IMR-90 (cell line): ENCODE results near the gene DHCR24. TPM values are rescaled to one million over a fixed set of nuclear protein-coding genes. Genes with fewer than 3 reads are reported as not detected.
A peak's percentile ranks its signal among the peaks of the same experiment; 100 is the strongest.
"Not testable (repeated sequence)": the region's sequence is repeated elsewhere in the genome, so short reads cannot be mapped to it uniquely, and the experiment has no call there.

Experiments
- ATAC-seq: fragments of 200-7000 bp; cut with Tn5 transposase; 2 replicates; pipeline ENCODE4 v1.9.1; 2020; ENCODE audit warnings: low read depth, mild to moderate bottlenecking, moderate library complexity
- BruUV-seq: library from RNA; stranded (reverse); fragments of 400-500 nt; replicated peaks from 2 replicates; lab custom pipeline; 2021; lab: Mats Ljungman, UMichigan
- CTCF ChIA-PET: fragments of 300-600 bp; formaldehyde crosslinking; extraction: SDS; loops from one replicate; lab custom pipeline; 2021; ENCODE audit warnings: antibody characterized with exemption; lab: Yijun Ruan, JAX
- POLR2A ChIA-PET: fragments of 300-600 bp; sonication (Branson Sonifier 250); formaldehyde crosslinking; loops from one replicate; lab custom pipeline; 2022; ENCODE audit warnings: antibody characterized with exemption; ENCODE audit not compliant: unreplicated experiment; lab: Charles Lee
- DNase-seq: peaks from one replicate; pipeline ENCODE4 v3.0.0; 2013
- H2AFZ ChIP-seq: replicated peaks from 2 replicates; pipeline ENCODE3; 2013; ENCODE audit warnings: low read length, mild to moderate bottlenecking; ENCODE audit not compliant: poor library complexity
- H2AK5ac ChIP-seq: 2 replicates; pipeline ENCODE4 v1.6.1; 2013; ENCODE audit warnings: low read depth, low read length, inconsistent platforms
- H2AK9ac ChIP-seq: replicated peaks from 2 replicates; pipeline ENCODE3; 2013; ENCODE audit warnings: mild to moderate bottlenecking, low read depth, low read length, moderate library complexity; ENCODE audit not compliant: poor library complexity
- H2BK120ac ChIP-seq: 2 replicates; pipeline ENCODE4 v1.6.1; 2013; ENCODE audit warnings: low read depth, low read length, inconsistent platforms
- H2BK15ac ChIP-seq: 3 replicates; pipeline ENCODE4 v1.6.1; 2013; ENCODE audit warnings: low read depth, low read length, inconsistent platforms
- H2BK20ac ChIP-seq: 2 replicates; pipeline ENCODE4 v1.6.1; 2013; ENCODE audit warnings: low read depth, mild to moderate bottlenecking, inconsistent platforms, low read length, moderate library complexity
- H2BK5ac ChIP-seq: 2 replicates; pipeline ENCODE4 v1.6.1; 2013; ENCODE audit warnings: mild to moderate bottlenecking, low read depth, low read length, inconsistent platforms; ENCODE audit not compliant: poor library complexity, severe bottlenecking
- H3K14ac ChIP-seq: replicated peaks from 2 replicates; pipeline ENCODE4 v1.6.1; 2013; ENCODE audit warnings: low read depth, low read length, inconsistent platforms
- H3K18ac ChIP-seq: 2 replicates; pipeline ENCODE4 v1.6.1; 2013; ENCODE audit warnings: low read depth, low read length, control low read depth
- H3K23ac ChIP-seq: 2 replicates; pipeline ENCODE4 v1.6.1; 2013; ENCODE audit warnings: low read depth, low read length, inconsistent platforms
- H3K27ac ChIP-seq: 2 replicates; pipeline ENCODE4 v1.5.1; 2013; ENCODE audit warnings: mild to moderate bottlenecking, control low read depth, low read length; ENCODE audit not compliant: insufficient read depth
- H3K27me3 ChIP-seq: 2 replicates; pipeline ENCODE4 v1.6.1; 2013; ENCODE audit warnings: low read length; ENCODE audit not compliant: control insufficient read depth, insufficient read depth
- H3K36me3 ChIP-seq: 2 replicates; pipeline ENCODE4 v1.6.1; 2013; ENCODE audit warnings: low read length, mixed read lengths; ENCODE audit not compliant: control insufficient read depth, insufficient read depth
- H3K4ac ChIP-seq: 2 replicates; pipeline ENCODE4 v1.6.1; 2013; ENCODE audit warnings: low read depth, low read length, inconsistent platforms
- H3K4me1 ChIP-seq: 2 replicates; pipeline ENCODE4 v1.6.1; 2013; ENCODE audit warnings: low read length, mixed read lengths; ENCODE audit not compliant: control insufficient read depth, insufficient read depth
- H3K4me2 ChIP-seq: 2 replicates; pipeline ENCODE4 v1.6.1; 2013; ENCODE audit warnings: low read depth, mild to moderate bottlenecking, control low read depth, low read length, moderate library complexity
- H3K4me3 ChIP-seq: 2 replicates; pipeline ENCODE4 v1.5.1; 2013; ENCODE audit warnings: low read depth, mild to moderate bottlenecking, control low read depth, low read length, moderate library complexity; ENCODE audit not compliant: insufficient read depth
- H3K56ac ChIP-seq: 2 replicates; pipeline ENCODE4 v1.6.1; 2013; ENCODE audit warnings: low read length, inconsistent platforms; ENCODE audit not compliant: insufficient read depth; ENCODE audit errors: extremely low read depth
- H3K79me1 ChIP-seq, 2 experiments: 2 replicates each; pipeline ENCODE4 v1.6.1; 2013; ENCODE audit warnings: low read length in 2 of 2, inconsistent platforms in 1 of 2, low read depth in 1 of 2
- H3K9ac ChIP-seq: 2 replicates; pipeline ENCODE4 v1.6.1; 2013; ENCODE audit warnings: low read depth, low read length, control low read depth
- H3K9me1 ChIP-seq: 2 replicates; pipeline ENCODE4 v1.6.1; 2013; ENCODE audit warnings: low read length, inconsistent platforms; ENCODE audit not compliant: insufficient read depth
- H3K9me3 ChIP-seq: 2 replicates; pipeline ENCODE4 v1.6.1; 2013; ENCODE audit warnings: low read length; ENCODE audit not compliant: control insufficient read depth, insufficient read depth
- H4K20me1 ChIP-seq: 2 replicates; pipeline ENCODE4 v1.6.1; 2013; ENCODE audit warnings: low read length, inconsistent platforms; ENCODE audit not compliant: insufficient read depth
- H4K5ac ChIP-seq: 2 replicates; pipeline ENCODE4 v1.6.1; 2013; ENCODE audit warnings: mild to moderate bottlenecking, low read depth, low read length, control low read depth
- H4K8ac ChIP-seq, 2 experiments: 2 replicates each; pipeline ENCODE4 v1.6.1; 2013; ENCODE audit warnings: low read depth in 2 of 2, low read length in 2 of 2, control low read depth in 1 of 2, inconsistent platforms in 1 of 2
- H4K91ac ChIP-seq: 2 replicates; pipeline ENCODE4 v1.6.1; 2013; ENCODE audit warnings: low read depth, low read length, inconsistent platforms; ENCODE audit not compliant: insufficient read depth
- MXI1 ChIP-seq: IDR thresholded peaks from 2 replicates; pipeline ENCODE4 v1.6.1; 2012; ENCODE audit warnings: low read depth, mild to moderate bottlenecking, low read length, moderate library complexity, borderline replicate concordance
- NFE2L2 ChIP-seq: fragments of 150-350 bp; IDR thresholded peaks from 2 replicates; pipeline ENCODE4 v1.6.1; 2016; ENCODE audit warnings: low read depth, mild to moderate bottlenecking, low read length
- WGBS, 2 experiments: methylation state at CpG; one replicate each; pipeline versions ENCODE4 v1.1.5 to v1.1.7; 2013; ENCODE audit warnings: missing lambda C conversion rate in 2 of 2; ENCODE audit not compliant: insufficient read length in 1 of 2; ENCODE audit errors: extremely low coverage in 2 of 2; 5-methylcytosine and 5-hydroxymethylcytosine counted together
- dilution Hi-C: fragments of 300-500 bp; cut with HindIII; formaldehyde crosslinking; loops from one replicate; pipeline ENCODE4 v1.14.3; 2018; ENCODE audit warnings: low sequenced_read_pairs; ENCODE audit not compliant: unreplicated experiment
- in situ Hi-C: fragments of 300-500 bp; cut with MboI; formaldehyde crosslinking; loops from 3 replicates; pipeline ENCODE4 v1.14.3; 2019; ENCODE audit warnings: low sequenced_read_pairs, inconsistent platforms, mixed read lengths
- intact Hi-C: fragments of 100-400 bp; cut with micrococcal nuclease; formaldehyde crosslinking; loops from 2 replicates; pipeline ENCODE4 v1.10.0; 2022
- polyA plus RNA-seq, 3 experiments: library from polyadenylated mRNA; depleted of rRNA; stranded (reverse); fragments of >200 nt; gene quantifications; 2 replicates each; pipeline ENCODE4 v1.2.3, GENCODE V29; 2012; ENCODE audit warnings: low replicate concordance in 1 of 3
- total RNA-seq: library from RNA; depleted of rRNA; stranded (reverse); fragments of >200 nt; gene quantifications from 2 replicates; pipeline ENCODE4 v1.2.3, GENCODE V29; 2012

The DHCR24 gene
- total and polyA plus RNA-seq, 2 of the 4 experiments (the other 2 are of a cell fraction): 130 to 194 TPM

DNA sequence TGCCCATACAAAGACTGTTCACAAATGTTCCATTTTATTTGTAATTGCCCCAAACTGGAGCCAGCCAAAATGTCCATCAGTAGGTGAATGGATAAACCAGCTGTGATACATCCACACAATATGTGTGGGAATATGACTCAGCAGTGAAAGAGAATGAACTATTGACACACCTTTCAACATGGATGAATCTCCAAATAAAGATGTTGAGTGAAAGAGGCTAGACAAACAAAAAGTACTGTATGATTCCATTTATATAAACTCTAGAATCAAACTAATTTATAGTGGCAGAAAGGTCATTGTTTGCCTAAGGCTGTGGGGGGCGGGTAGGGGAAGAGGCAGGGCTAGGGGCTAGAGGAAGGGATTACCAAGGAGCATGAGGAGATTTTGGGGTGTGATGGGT lies 4.5 kb downstream of the DHCR24 start:
- Histone ChIP-seq H3K27ac (no peak overlapping the region), H4K8ac (no peak overlapping the region), H3K79me1 (peaks cover 17 to 32% of the 10 kb centered on the region in 2 experiments), H4K20me1 (no peaks in the 10 kb centered on the region; the same call in 1 of the 2 replicates), H3K4ac (no peak overlapping the region), H3K18ac (no peak overlapping the region), H2AK5ac (no peak overlapping the region), H3K9ac (no peak overlapping the region), H3K36me3 (peaks cover 1% of the 10 kb centered on the region; the same call in 1 of the 2 replicates), H3K23ac (no peak overlapping the region), H3K9me3 (no peaks in the 10 kb centered on the region), H4K91ac (no peak overlapping the region), H3K4me3 (no peak overlapping the region), H2AFZ (no peak overlapping the region), H3K4me2 (no peak overlapping the region), H3K9me1 (no peaks in the 10 kb centered on the region), H3K27me3 (no peaks in the 10 kb centered on the region), H3K14ac (no peak overlapping the region), H2BK20ac (no peak overlapping the region), H4K5ac (no peak overlapping the region), H2BK15ac (no peak overlapping the region), H2BK120ac (no peak overlapping the region), H3K56ac (no peak overlapping the region), H2AK9ac (no peak overlapping the region), H2BK5ac (no peak overlapping the region), H3K4me1 (peaks cover 18% of the 10 kb centered on the region)
- TF ChIP-seq NFE2L2 (no peak), MXI1 (no peak)
- dilution Hi-C loops: no loop called here
- ATAC-seq (no peak), DNase-seq (peak; percentile 38)
- ChIA-PET CTCF (no interaction called here), POLR2A (no interaction called here)
- in situ Hi-C loops: no loop called here
- intact Hi-C loops: no loop called here
- no TSS peak for BruUV-seq
- WGBS, 2 experiments: no CpG with 5 or more reads among the region's 1 CpG

DNA sequence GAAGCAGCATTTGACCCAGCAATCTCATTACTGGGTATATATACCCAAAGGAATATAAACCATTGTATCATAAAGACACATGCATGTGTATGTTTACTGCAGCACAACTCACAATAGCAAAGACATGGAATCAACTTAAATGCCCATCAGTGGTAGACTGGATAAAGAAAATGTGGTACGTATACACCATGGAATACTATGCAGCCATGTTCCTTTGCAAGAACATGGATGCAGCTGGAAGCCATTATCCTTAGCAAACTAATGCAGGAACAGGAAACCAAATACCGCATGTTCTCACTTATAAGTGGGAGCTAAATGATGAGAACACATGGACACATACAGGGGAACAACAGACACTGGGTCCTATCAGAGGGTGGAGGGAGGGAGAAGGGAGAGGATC lies 5.4 kb downstream of the DHCR24 start:
- H2AK9ac ChIP-seq, H2AK5ac ChIP-seq, intact Hi-C loops, H2BK20ac ChIP-seq, H3K27ac ChIP-seq, H3K36me3 ChIP-seq, H4K20me1 ChIP-seq, H2BK15ac ChIP-seq, H3K9me1 ChIP-seq, ATAC-seq, H2BK120ac ChIP-seq, H2AFZ ChIP-seq, H4K8ac ChIP-seq, H4K91ac ChIP-seq, H3K27me3 ChIP-seq, H3K9me3 ChIP-seq, H3K4me3 ChIP-seq, H4K5ac ChIP-seq, H3K23ac ChIP-seq, H3K56ac ChIP-seq, H2BK5ac ChIP-seq, dilution Hi-C loops, CTCF ChIA-PET, BruUV-seq, POLR2A ChIA-PET, H3K4me2 ChIP-seq, H3K4ac ChIP-seq, H3K9ac ChIP-seq, DNase-seq, in situ Hi-C loops, H3K18ac ChIP-seq, H3K14ac ChIP-seq: not testable (repeated sequence)
- Histone ChIP-seq H3K4me1 (peaks cover 18% of the 10 kb centered on the region), H3K79me1 (peaks cover 17 to 32% of the 10 kb centered on the region in 2 experiments)
- WGBS, 2 experiments: no CpG with 5 or more reads among the region's 2 CpGs
